Measurements from ENCODE around the gene ARHGEF11. TPM values are rescaled to one million over a fixed set of nuclear protein-coding genes. Genes with fewer than 3 reads are reported as not detected.

ARHGEF11 gene
- total and polyA plus RNA-seq, 10 donors: 3.4 to 65.3 (median 42.7) TPM

- Histone ChIP-seq H3K27me3 (replicated peaks in 1 of 7) (no peaks in the 10 kb centered on the region), H3K36me3 (peaks cover 3 to 72% (median 27%) of the 10 kb centered on the region in 6 donors), H3K9me3 (no peaks in the 10 kb centered on the region), H3K4me1 (peaks cover 0 to 29% (median 12%) of the 10 kb centered on the region in 6 donors), H3K4me3 (no peak overlapping the region), H3K27ac (no peak overlapping the region)
- 49 to 66% (median 61%) methylated on average over 4 of the region's 4 CpGs for WGBS, 5 donors
- TF ChIP-seq POLR2A (IDR thresholded peaks at IDR 0.05) (no peak), POLR2AphosphoS5 (IDR thresholded peaks at IDR 0.05) (no peak)
- intact Hi-C loops (cut with DNase I; ENCODE audit: low total_unique reads): no loop called here
- no peak for DNase-seq
Measured at GRCh38 chr1:156961709-156962108, 83.8 kb downstream of the ARHGEF11 start.

- WGBS, 5 donors: 76 to 86% (median 82%) methylated on average over 6 of the region's 6 CpGs
- H3K36me3 ChIP-seq: peaks cover 3 to 84% (median 44%) of the 10 kb centered on the region in 6 donors
- intact Hi-C loops (cut with DNase I; ENCODE audit: low total_unique reads): loop anchor here (10.0 kb wide), 1 partner anchor 75 kb away; no protein-coding TSS in a partner anchor
Measured at GRCh38 chr1:156959925-156960324, 85.6 kb downstream of the ARHGEF11 start.

GRCh38 chr1:156959414-156959813 is 86.1 kb downstream of the ARHGEF11 start:
- 68 to 86% (median 81%) methylated on average over 2 of the region's 2 CpGs for WGBS, 5 donors
- Histone ChIP-seq H3K36me3 (peaks cover 3 to 89% (median 48%) of the 10 kb centered on the region in 6 donors), H3K27ac (no peak overlapping the region), H3K9me3 (no peaks in the 10 kb centered on the region), H3K27me3 (replicated peaks in 1 of 7) (no peaks in the 10 kb centered on the region), H3K4me3 (no peak overlapping the region), H3K4me1 (peaks cover 0 to 29% (median 12%) of the 10 kb centered on the region in 6 donors)
- TF ChIP-seq POLR2A (IDR thresholded peaks at IDR 0.05) (no peak), CTCF (IDR thresholded peaks at IDR 0.05 in 8 of 11, conservative IDR thresholded peaks at IDR 0.05 in 3 of 11) (no peak), POLR2AphosphoS5 (IDR thresholded peaks at IDR 0.05) (no peak)
- intact Hi-C loops (cut with DNase I; ENCODE audit: low total_unique reads): loop anchor here (10.0 kb wide), 1 partner anchor 75 kb away; no protein-coding TSS in a partner anchor
- DNase-seq: no peak

More at GRCh38 chr1:156959925-156960324, 85.6 kb downstream of the ARHGEF11 start:
- no peaks in the 10 kb centered on the region for H3K9me3 ChIP-seq
- no peak overlapping the region for H3K4me3 ChIP-seq
- no peak for DNase-seq
- H3K4me1 ChIP-seq: peaks cover 0 to 29% (median 12%) of the 10 kb centered on the region in 6 donors
- no peak overlapping the region for H3K27ac ChIP-seq
- TF ChIP-seq POLR2AphosphoS5 (IDR thresholded peaks at IDR 0.05): no peak
- no peak for TF ChIP-seq CTCF (IDR thresholded peaks at IDR 0.05 in 8 of 11, conservative IDR thresholded peaks at IDR 0.05 in 3 of 11)
- TF ChIP-seq POLR2A (IDR thresholded peaks at IDR 0.05): no peak
- H3K27me3 ChIP-seq (replicated peaks in 1 of 7): no peaks in the 10 kb centered on the region

GRCh38 chr1:156958247-156958714 is 87.3 kb downstream of the ARHGEF11 start:
- no peak for DNase-seq
- peaks cover 3 to 100% (median 48%) of the 10 kb centered on the region in 6 donors for H3K36me3 ChIP-seq
- no peaks in the 10 kb centered on the region for H3K9me3 ChIP-seq
- H3K4me3 ChIP-seq: no peak overlapping the region
- WGBS, 5 donors: 51 to 63% (median 55%) methylated on average over 2 of the region's 2 CpGs
- no peak overlapping the region for H3K27ac ChIP-seq
- intact Hi-C loops (cut with DNase I; ENCODE audit: low total_unique reads): loop anchor here (10.0 kb wide), 1 partner anchor 77 kb away; no protein-coding TSS in a partner anchor
- H3K4me1 ChIP-seq: peaks cover 0 to 17% (median 3%) of the 10 kb centered on the region in 6 donors
- H3K27me3 ChIP-seq (replicated peaks in 1 of 7): no peaks in the 10 kb centered on the region
- TF ChIP-seq CTCF (IDR thresholded peaks at IDR 0.05 in 8 of 11, conservative IDR thresholded peaks at IDR 0.05 in 3 of 11) (no peak), POLR2A (IDR thresholded peaks at IDR 0.05) (no peak), POLR2AphosphoS5 (IDR thresholded peaks at IDR 0.05) (no peak)

Data from spleen (tissue), 11 donors.